ENCODE measurements around the gene FSHR. TPM values are rescaled to one million over a fixed set of nuclear protein-coding genes. Genes with fewer than 3 reads are reported as not detected.

Gene FSHR
- total RNA-seq, 1 donor from 2014 or later, result not detected

- Mint-ChIP-seq H3K4me1 (ENCODE audit: unreplicated experiment) (peaks cover 4% of the 10 kb centered on the region), H3K27me3 (peaks cover 4% of the 10 kb centered on the region), H3K4me3 (no peak overlapping the region), H3K36me3 (no peaks in the 10 kb centered on the region), H3K9me3 (no peaks in the 10 kb centered on the region), H3K27ac (no peak overlapping the region)
- TF ChIP-seq CTCF (conservative IDR thresholded peaks at IDR 0.05), result no peak
- no peak for DNase-seq (ENCODE audit: extremely low spot score, unreplicated experiment)
Observed at GRCh38 chr2:48938231-48938630, 216.1 kb downstream of the FSHR start.

GRCh38 chr2:48934807-48935206, 219.5 kb downstream of the FSHR start:
- H3K27ac Mint-ChIP-seq, result no peak overlapping the region
- H3K4me1 Mint-ChIP-seq (ENCODE audit: unreplicated experiment), result peaks cover 3% of the 10 kb centered on the region
- H3K27me3 Mint-ChIP-seq, result peaks cover 4% of the 10 kb centered on the region
- no peak overlapping the region for H3K4me3 Mint-ChIP-seq
- H3K9me3 Mint-ChIP-seq, result no peaks in the 10 kb centered on the region
- DNase-seq (ENCODE audit: extremely low spot score, unreplicated experiment), result no peak
- no peak for TF ChIP-seq CTCF (conservative IDR thresholded peaks at IDR 0.05)
- H3K36me3 Mint-ChIP-seq, result no peaks in the 10 kb centered on the region

GRCh38 chr2:48933828-48934497, 220.4 kb downstream of the FSHR start:
- Mint-ChIP-seq H3K9me3 (no peaks in the 10 kb centered on the region), H3K27me3 (peaks cover 7% of the 10 kb centered on the region), H3K27ac (no peak overlapping the region), H3K4me1 (ENCODE audit: unreplicated experiment) (peaks cover 11% of the 10 kb centered on the region), H3K4me3 (no peak overlapping the region), H3K36me3 (no peaks in the 10 kb centered on the region)
- no peak for DNase-seq (ENCODE audit: extremely low spot score, unreplicated experiment)
- TF ChIP-seq CTCF (conservative IDR thresholded peaks at IDR 0.05), result no peak

GRCh38 chr2:48932667-48933066, 221.6 kb downstream of the FSHR start:
- TF ChIP-seq CTCF (conservative IDR thresholded peaks at IDR 0.05), result no peak
- peaks cover 3% of the 10 kb centered on the region for H3K27me3 Mint-ChIP-seq
- no peak overlapping the region for H3K4me3 Mint-ChIP-seq
- no peak overlapping the region for H3K27ac Mint-ChIP-seq
- no peaks in the 10 kb centered on the region for H3K9me3 Mint-ChIP-seq
- DNase-seq (ENCODE audit: extremely low spot score, unreplicated experiment), result no peak
- H3K36me3 Mint-ChIP-seq, result no peaks in the 10 kb centered on the region
- H3K4me1 Mint-ChIP-seq (ENCODE audit: unreplicated experiment), result peaks cover 19% of the 10 kb centered on the region

- no peak overlapping the region for H3K27ac Mint-ChIP-seq
- H3K27me3 Mint-ChIP-seq, result peaks cover 3% of the 10 kb centered on the region
- H3K4me1 Mint-ChIP-seq (ENCODE audit: unreplicated experiment), result peaks cover 19% of the 10 kb centered on the region
- no peak overlapping the region for H3K4me3 Mint-ChIP-seq
- H3K36me3 Mint-ChIP-seq, result no peaks in the 10 kb centered on the region
- TF ChIP-seq CTCF (conservative IDR thresholded peaks at IDR 0.05), result no peak
- H3K9me3 Mint-ChIP-seq, result no peaks in the 10 kb centered on the region
- DNase-seq (ENCODE audit: extremely low spot score, unreplicated experiment), result no peak
Observed at GRCh38 chr2:48929571-48930301, 224.6 kb downstream of the FSHR start.

All from type B pancreatic cell (in vitro differentiated cells).